WTC11 (cell line): ENCODE results near the gene COL26A1.

ENCODE experiments used
- CTCF ChIP-seq: fragments of 200-600 bp; IDR thresholded peaks from 2 replicates; pipeline ENCODE4 v1.8.0; 2022; ENCODE audit warnings: antibody characterized with exemption
- ESRRA ChIP-seq: sonication (generic); formaldehyde crosslinking; IDR thresholded peaks from 2 replicates; pipeline ENCODE4 v1.8.1; 2022; ENCODE audit warnings: mild to moderate bottlenecking, missing genetic modification reagents, borderline replicate concordance
- JUN ChIP-seq: sonication (generic); formaldehyde crosslinking; IDR thresholded peaks from 2 replicates; pipeline ENCODE4 v1.8.0; 2023; ENCODE audit warnings: mild to moderate bottlenecking, missing genetic modification reagents
- MAX ChIP-seq: sonication (generic); formaldehyde crosslinking; IDR thresholded peaks from 2 replicates; pipeline ENCODE4 v1.8.0; 2022; ENCODE audit warnings: mild to moderate bottlenecking, missing genetic modification reagents
- NR3C1 ChIP-seq: sonication (generic); formaldehyde crosslinking; conservative IDR thresholded peaks from 2 replicates; pipeline ENCODE4 v1.8.1; 2023; ENCODE audit warnings: low read depth, mild to moderate bottlenecking, missing genetic modification reagents
- RELA ChIP-seq: sonication (generic); formaldehyde crosslinking; IDR thresholded peaks from 2 replicates; pipeline ENCODE4 v1.8.1; 2022; ENCODE audit warnings: missing genetic modification reagents, mild to moderate bottlenecking, borderline replicate concordance
- ZNF263 ChIP-seq: sonication (generic); formaldehyde crosslinking; IDR thresholded peaks from 2 replicates; pipeline ENCODE4 v1.8.1; 2022; ENCODE audit warnings: low read depth, mild to moderate bottlenecking, moderate library complexity, missing genetic modification reagents
- TF ChIP-seq, protein P1 (sequence below): sonication (generic); formaldehyde crosslinking; IDR thresholded peaks from 2 replicates; pipeline ENCODE4 v1.8.0; 2022; ENCODE audit warnings: mild to moderate bottlenecking, missing genetic modification reagents
- TF ChIP-seq, protein P2 (sequence below): sonication (generic); formaldehyde crosslinking; IDR thresholded peaks from 2 replicates; pipeline ENCODE4 v1.8.1; 2023; ENCODE audit warnings: mild to moderate bottlenecking, missing genetic modification reagents, moderate library complexity

DNA sequence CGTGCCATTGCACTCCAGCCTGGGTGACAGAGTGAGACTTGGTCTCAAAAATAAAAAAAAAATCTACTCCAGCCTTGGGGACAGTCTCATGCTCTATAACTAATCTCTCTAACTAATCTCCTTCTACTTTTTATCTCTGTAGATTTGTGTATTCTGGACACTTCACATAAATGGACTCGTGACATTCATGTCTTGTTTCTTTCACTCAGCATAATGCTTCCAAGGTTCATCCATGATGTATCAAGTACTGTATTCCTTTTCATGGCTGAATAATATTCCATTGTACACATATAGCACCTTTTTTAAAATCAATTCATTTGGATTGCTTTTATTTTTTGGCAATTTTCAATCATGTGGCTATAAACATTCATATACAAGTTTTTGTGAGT, 9.8 kb upstream of the COL26A1 start:
- TF ChIP-seq JUN (CRISPR knock-in tag) (no peak), ZNF263 (CRISPR knock-in tag) (no peak), CTCF (no peak), RELA (CRISPR knock-in tag) (no peak), MAX (CRISPR knock-in tag) (no peak), NR3C1 (CRISPR knock-in tag) (no peak), ESRRA (CRISPR knock-in tag) (no peak)
- TF ChIP-seq, protein P1, sequence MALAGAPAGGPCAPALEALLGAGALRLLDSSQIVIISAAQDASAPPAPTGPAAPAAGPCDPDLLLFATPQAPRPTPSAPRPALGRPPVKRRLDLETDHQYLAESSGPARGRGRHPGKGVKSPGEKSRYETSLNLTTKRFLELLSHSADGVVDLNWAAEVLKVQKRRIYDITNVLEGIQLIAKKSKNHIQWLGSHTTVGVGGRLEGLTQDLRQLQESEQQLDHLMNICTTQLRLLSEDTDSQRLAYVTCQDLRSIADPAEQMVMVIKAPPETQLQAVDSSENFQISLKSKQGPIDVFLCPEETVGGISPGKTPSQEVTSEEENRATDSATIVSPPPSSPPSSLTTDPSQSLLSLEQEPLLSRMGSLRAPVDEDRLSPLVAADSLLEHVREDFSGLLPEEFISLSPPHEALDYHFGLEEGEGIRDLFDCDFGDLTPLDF (CRISPR knock-in tag) = no peak
- TF ChIP-seq, protein P2, sequence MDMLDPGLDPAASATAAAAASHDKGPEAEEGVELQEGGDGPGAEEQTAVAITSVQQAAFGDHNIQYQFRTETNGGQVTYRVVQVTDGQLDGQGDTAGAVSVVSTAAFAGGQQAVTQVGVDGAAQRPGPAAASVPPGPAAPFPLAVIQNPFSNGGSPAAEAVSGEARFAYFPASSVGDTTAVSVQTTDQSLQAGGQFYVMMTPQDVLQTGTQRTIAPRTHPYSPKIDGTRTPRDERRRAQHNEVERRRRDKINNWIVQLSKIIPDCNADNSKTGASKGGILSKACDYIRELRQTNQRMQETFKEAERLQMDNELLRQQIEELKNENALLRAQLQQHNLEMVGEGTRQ (CRISPR knock-in tag) = no peak
